Retinal pigment epithelial cell (primary cell): ENCODE results near the gene KIF20B.

Experiments used
- DNase-seq: peaks from one replicate; pipeline ENCODE4 v3.0.0-alpha.2; 2010; ENCODE audit warnings: low read depth
- H3K4me3 ChIP-seq: 2 replicates; pipeline ENCODE4 v1.5.1; 2011; ENCODE audit warnings: mild to moderate bottlenecking, low read length, control low read depth, moderate library complexity
- CTCF ChIP-seq: conservative IDR thresholded peaks from 2 replicates; pipeline ENCODE4 v1.5.1; 2011; ENCODE audit warnings: low read depth, low read length, control low read depth, inconsistent platforms

The KIF20B gene

DNA sequence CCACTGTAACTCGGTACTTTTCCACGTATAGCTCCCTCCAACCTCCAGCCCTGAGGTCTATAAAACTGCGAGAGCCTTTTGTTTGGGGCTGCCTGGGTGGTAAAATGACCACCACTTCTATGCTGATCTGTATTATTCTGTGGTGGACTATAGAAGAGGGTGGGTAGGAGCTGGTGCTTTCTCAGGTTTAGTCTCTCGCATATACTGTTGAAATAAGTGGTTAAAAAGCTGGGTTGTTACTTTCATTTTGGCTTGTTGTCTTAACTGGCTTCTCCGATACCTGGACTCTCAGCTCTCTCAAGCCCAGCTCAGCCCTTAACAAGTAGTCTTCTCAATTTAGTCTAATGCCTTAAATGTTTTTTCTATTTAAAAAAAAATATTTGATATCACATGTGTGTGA, 70.3 kb downstream of the KIF20B start:
- no peak for DNase-seq
- TF ChIP-seq CTCF: no peak
- H3K4me3 ChIP-seq: no peak overlapping the region

DNA sequence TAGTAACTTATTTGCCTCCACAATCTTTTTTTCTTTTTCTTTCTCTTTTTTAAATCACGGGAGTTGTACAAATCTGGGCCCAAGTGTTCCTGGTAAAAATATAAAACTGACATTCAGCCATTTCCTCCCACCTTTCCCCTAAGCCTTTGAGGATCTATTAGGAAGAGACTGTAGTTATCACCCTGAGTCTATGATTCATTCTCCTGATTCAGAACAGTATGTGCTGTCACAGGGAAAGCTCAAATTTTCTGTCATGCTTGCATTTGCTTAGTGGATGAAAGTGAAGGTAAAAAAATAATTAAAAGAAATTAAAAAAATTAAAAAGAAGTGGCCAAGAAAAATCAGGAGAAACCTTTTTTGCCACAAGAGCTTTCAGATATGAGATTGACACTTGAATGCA, 71.7 kb downstream of the KIF20B start:
- no peak overlapping the region for H3K4me3 ChIP-seq

GRCh38 chr10:89776665-89777064, 75.3 kb downstream of the KIF20B start:
- TF ChIP-seq CTCF: no peak
- no peak overlapping the region for H3K4me3 ChIP-seq
- DNase-seq: no peak

More for the DNA sequence above, 71.7 kb downstream of the KIF20B start:
- DNase-seq: no peak
- TF ChIP-seq CTCF: no peak

- no peak for DNase-seq
- H3K4me3 ChIP-seq: no peak overlapping the region
- no peak for TF ChIP-seq CTCF
These were observed 81.1 kb downstream of the KIF20B start for GRCh38 chr10:89782470-89782869.

DNA sequence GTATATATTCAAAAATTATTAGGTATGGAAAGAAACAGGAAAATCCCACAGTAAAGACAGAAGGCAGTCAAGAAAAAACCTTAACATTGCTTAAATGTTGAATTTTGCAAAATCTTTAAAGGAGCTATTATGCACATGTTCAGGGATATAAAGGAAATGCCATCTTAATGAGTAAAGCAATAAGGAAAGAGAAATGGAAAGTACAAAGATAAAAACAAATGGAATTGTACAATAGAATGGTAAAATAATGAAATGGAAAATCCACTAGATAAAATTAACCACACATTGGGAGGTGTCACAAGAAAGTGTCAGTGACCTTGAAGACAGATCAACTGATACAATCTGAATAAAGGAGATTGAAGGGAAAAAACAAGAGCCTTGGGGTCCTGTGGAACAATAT, 82.0 kb downstream of the KIF20B start:
- TF ChIP-seq CTCF: no peak
- DNase-seq: no peak
- no peak overlapping the region for H3K4me3 ChIP-seq

DNA sequence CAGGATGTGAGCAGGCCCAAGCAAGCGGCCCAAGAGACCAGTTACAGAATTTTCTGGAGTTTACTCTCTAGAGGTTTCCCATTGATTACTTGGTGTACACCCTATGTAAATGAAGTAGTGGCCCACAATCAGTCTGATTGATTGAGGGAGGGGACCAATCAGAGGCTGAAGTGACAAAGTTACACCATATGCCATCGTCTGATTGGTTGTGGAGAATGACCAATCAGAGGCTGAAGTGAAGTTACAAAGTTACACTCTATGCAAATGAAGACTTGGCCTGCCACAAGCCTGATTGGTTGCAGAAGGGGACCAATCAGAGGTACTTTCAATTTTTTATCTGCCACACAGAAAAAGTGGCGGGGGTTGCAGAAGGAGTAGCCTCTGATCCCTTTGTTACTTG, 83.7 kb downstream of the KIF20B start:
- TF ChIP-seq CTCF: no peak

DNA sequence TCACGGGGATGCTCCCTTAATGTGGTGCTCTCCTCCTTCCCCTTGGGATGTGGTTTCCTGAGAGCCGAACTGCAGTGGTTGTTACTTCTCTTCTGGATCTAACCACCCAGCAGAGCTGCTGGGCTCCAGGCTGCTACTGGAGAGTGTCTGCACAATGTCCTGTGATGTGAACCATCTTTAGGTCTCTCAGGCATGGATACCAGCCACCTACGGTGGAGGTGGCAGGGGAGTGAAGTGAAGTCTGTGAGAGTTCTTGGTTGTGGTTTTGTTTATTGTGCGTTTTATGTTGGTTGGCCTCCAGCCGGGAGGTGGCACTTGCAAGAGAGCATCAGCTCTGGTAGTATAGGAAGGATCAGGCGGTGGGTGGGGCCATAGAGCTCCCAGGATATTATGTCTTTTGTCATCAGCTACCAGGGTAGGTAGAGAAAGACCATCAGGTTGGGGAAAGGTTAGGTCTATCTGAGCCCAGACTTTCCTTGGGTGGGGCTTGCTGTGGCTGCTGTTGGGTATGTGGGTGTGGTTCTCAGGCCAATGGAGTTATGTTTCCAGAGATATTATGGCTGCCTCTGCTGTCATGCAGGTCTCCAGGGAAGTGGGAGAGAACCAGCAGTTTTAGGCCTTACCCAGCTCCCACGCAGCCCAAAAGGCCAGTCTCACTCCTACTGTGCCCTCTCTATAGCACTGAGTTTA, 87.9 kb downstream of the KIF20B start:
- no peak for TF ChIP-seq CTCF
- H3K4me3 ChIP-seq: no peak overlapping the region
- DNase-seq: no peak

More for the DNA sequence above, 83.7 kb downstream of the KIF20B start:
- no peak overlapping the region for H3K4me3 ChIP-seq
- no peak for DNase-seq
